ENCODE data around the gene NR1D1.

DNA sequence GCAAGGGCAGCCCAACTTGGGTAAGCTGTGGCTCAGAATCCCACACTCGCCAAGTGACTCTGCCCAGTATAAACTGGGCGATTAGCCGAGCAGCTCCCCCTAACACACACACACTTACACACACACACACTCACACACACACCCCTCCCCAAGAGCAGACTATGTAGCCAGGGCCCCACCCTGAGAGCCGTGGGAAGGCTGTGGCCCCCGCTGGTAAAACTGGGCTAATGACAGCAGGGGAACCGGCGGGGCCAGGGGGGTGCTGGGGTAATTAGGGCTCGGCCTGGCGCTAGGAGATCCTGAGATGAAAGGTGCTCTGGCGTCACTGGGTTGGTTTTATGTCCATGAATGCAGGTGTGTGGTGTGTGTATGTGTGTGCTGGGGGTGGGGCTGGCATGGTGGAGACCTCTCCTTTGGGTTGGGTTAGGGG is 38.8 kb downstream of the NR1D1 start:
- TF ChIP-seq, protein P1, sequence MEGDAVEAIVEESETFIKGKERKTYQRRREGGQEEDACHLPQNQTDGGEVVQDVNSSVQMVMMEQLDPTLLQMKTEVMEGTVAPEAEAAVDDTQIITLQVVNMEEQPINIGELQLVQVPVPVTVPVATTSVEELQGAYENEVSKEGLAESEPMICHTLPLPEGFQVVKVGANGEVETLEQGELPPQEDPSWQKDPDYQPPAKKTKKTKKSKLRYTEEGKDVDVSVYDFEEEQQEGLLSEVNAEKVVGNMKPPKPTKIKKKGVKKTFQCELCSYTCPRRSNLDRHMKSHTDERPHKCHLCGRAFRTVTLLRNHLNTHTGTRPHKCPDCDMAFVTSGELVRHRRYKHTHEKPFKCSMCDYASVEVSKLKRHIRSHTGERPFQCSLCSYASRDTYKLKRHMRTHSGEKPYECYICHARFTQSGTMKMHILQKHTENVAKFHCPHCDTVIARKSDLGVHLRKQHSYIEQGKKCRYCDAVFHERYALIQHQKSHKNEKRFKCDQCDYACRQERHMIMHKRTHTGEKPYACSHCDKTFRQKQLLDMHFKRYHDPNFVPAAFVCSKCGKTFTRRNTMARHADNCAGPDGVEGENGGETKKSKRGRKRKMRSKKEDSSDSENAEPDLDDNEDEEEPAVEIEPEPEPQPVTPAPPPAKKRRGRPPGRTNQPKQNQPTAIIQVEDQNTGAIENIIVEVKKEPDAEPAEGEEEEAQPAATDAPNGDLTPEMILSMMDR (conservative IDR thresholded peaks at IDR 0.05) = no peak
- TF ChIP-seq EZH2 (IDR thresholded peaks at IDR 0.05; ENCODE audit: low read depth) = no peak
